Iris pigment epithelial cell (primary cell): ENCODE data around the gene DLG2.

Source experiments
- DNase-seq: peaks from one replicate; pipeline ENCODE4 v3.0.0-alpha.2; 2011; ENCODE audit warnings: low read depth

The DLG2 gene

GRCh38 chr11:83721263-83721662 is 1905.9 kb downstream of the DLG2 start:
- DNase-seq: peak; percentile 53

GRCh38 chr11:83720675-83721074 is 1906.5 kb downstream of the DLG2 start:
- DNase-seq: no peak

GRCh38 chr11:83717537-83717936 is 1909.6 kb downstream of the DLG2 start:
- peak; percentile 57 for DNase-seq

GRCh38 chr11:83715927-83716535 is 1911.1 kb downstream of the DLG2 start:
- DNase-seq: no peak

- DNase-seq: peak; percentile 89
These were observed 1913.4 kb downstream of the DLG2 start for GRCh38 chr11:83713708-83714107.

- DNase-seq: no peak
These were observed 1916.0 kb downstream of the DLG2 start for GRCh38 chr11:83711106-83711527.

GRCh38 chr11:83709434-83709833 is 1917.7 kb downstream of the DLG2 start:
- DNase-seq: no peak

GRCh38 chr11:83706566-83706965 is 1920.6 kb downstream of the DLG2 start:
- DNase-seq: no peak

- no peak for DNase-seq
These were observed 1924.3 kb downstream of the DLG2 start for GRCh38 chr11:83702796-83703195.

GRCh38 chr11:83697518-83697917 is 1929.6 kb downstream of the DLG2 start:
- no peak for DNase-seq

- DNase-seq: no peak
These were observed 1932.1 kb downstream of the DLG2 start for GRCh38 chr11:83695046-83695445.

GRCh38 chr11:83694191-83694910 is 1932.8 kb downstream of the DLG2 start:
- DNase-seq: no peak

- DNase-seq: no peak
These were observed 1933.7 kb downstream of the DLG2 start for GRCh38 chr11:83693306-83693992.

- DNase-seq: no peak
These were observed 1934.5 kb downstream of the DLG2 start for GRCh38 chr11:83692675-83693074.

GRCh38 chr11:83691451-83691950 is 1935.6 kb downstream of the DLG2 start:
- peak; percentile 56 for DNase-seq

- peak; percentile 40 for DNase-seq
These were observed 1937.9 kb downstream of the DLG2 start for GRCh38 chr11:83689144-83689780.

- DNase-seq: no peak
These were observed 1939.4 kb downstream of the DLG2 start for GRCh38 chr11:83687787-83688186.

GRCh38 chr11:83685730-83686129 is 1941.4 kb downstream of the DLG2 start:
- no peak for DNase-seq

- no peak for DNase-seq
These were observed 1943.1 kb downstream of the DLG2 start for GRCh38 chr11:83684071-83684470.

- no peak for DNase-seq
These were observed 1944.6 kb downstream of the DLG2 start for GRCh38 chr11:83682611-83682973.

- DNase-seq: no peak
These were observed 1945.1 kb downstream of the DLG2 start for GRCh38 chr11:83681906-83682610.
